Heart left ventricle (tissue), 16 donors: ENCODE results near the gene GMPPA. TPM values are rescaled to one million over a fixed set of nuclear protein-coding genes. Genes with fewer than 3 reads are reported as not detected.

ENCODE experiments used
- ATAC-seq, 4 donors: fragments of 200-7000 bp; cut with Tn5 transposase; one replicate each; pipeline ENCODE4 v1.9.1; 2020 to 2022; ENCODE audit warnings: moderate library complexity in 4 of 4, mild to moderate bottlenecking in 3 of 4, moderate number of reproducible peaks in 1 of 4
- DNase-seq, 5 donors: peaks; one replicate each; pipeline ENCODE4 v3.0.0-alpha.2; 2020
- H3K27ac ChIP-seq, 12 donors: fragments of 200-600 bp; sonication (generic) in 4 of 12; one replicate each; pipeline versions ENCODE4 v1.5.0 to v1.8.0; 2016 to 2022; ENCODE audit warnings: mild to moderate bottlenecking in 2 of 12
- H3K27me3 ChIP-seq, 9 donors: fragments of 200-600 bp; sonication (generic) in 2 of 9; one replicate each; pipeline versions ENCODE4 v1.5.1 to v1.8.0; 2016 to 2022; ENCODE audit warnings: mild to moderate bottlenecking in 3 of 9
- H3K36me3 ChIP-seq, 9 donors: fragments of 200-600 bp; sonication (generic) in 2 of 9; one replicate each; pipeline versions ENCODE4 v1.5.0 to v1.8.0; 2018 to 2022; ENCODE audit warnings: mild to moderate bottlenecking in 2 of 9
- H3K4me1 ChIP-seq, 12 donors: fragments of 200-600 bp; sonication (generic) in 4 of 12; one replicate each; pipeline versions ENCODE4 v1.5.0 to v1.8.0; 2016 to 2022; ENCODE audit warnings: mild to moderate bottlenecking in 3 of 12
- H3K4me3 ChIP-seq, 12 donors: fragments of 200-600 bp; sonication (generic) in 4 of 12; one replicate each; pipeline versions ENCODE4 v1.5.0 to v1.8.0; 2017 to 2022; ENCODE audit warnings: mild to moderate bottlenecking in 9 of 12, moderate library complexity in 4 of 12
- H3K9me3 ChIP-seq, 12 donors: fragments of 200-600 bp; sonication (generic) in 4 of 12; one replicate each; pipeline versions ENCODE4 v1.5.0 to v1.8.0; 2016 to 2022; ENCODE audit warnings: mild to moderate bottlenecking in 1 of 12
- CTCF ChIP-seq, 12 donors: fragments of 200-600 bp; sonication (generic) in 4 of 12; IDR thresholded peaks; one replicate each; pipeline versions ENCODE4 v1.5.0 to v1.8.0; 2018 to 2022; ENCODE audit warnings: antibody characterized with exemption in 12 of 12, mild to moderate bottlenecking in 5 of 12
- POLR2A ChIP-seq, 2 donors: fragments of 450-650 bp; IDR thresholded peaks; one replicate each; pipeline ENCODE4 v1.6.1; 2017; ENCODE audit warnings: antibody characterized with exemption in 2 of 2, mild to moderate bottlenecking in 2 of 2, moderate library complexity in 2 of 2
- WGBS, 4 donors: extraction: QIAGEN DNeasy Blood & Tissue Kit in 2 of 4; methylation state at CpG; one replicate each; pipeline versions ENCODE4 v1.1.5 to v1.1.7; 2013 to 2018; 5-methylcytosine and 5-hydroxymethylcytosine counted together
- intact Hi-C, 10 donors: fragments of 100-400 bp; cut with DNase I; formaldehyde crosslinking; loops; one replicate each; pipeline versions ENCODE4 v1.11.1 to v1.14.2; 2022
- polyA plus RNA-seq, 2 donors: library from polyadenylated mRNA; stranded (reverse); fragments of 200-250 nt; gene quantifications; one replicate each; pipeline ENCODE4 v1.2.3, GENCODE V29; 2013
- total RNA-seq, 9 donors: library from RNA; depleted of rRNA in 2 of 9; stranded (reverse); fragments of >200 nt in 2 of 9; fragmentation: NEBNext Ultra II Directional in 3 of 9; extraction: Animal tissue kit (Norgen Biotek cat#: 25700) in 3 of 9; gene quantifications; one replicate each; pipeline versions ENCODE4 v1.1.0 to v1.2.4, GENCODE V29; 2016 to 2023
- donor health status: ischemic (EF 13 %, LVEDD 7.1; RV severe dilation, severe dysfunction).
- donor health status: healthy with polysubstance abuse.
- donor health status: DM: no; HTN: yes; CAD: no.
- donor health status: DM: no; HTN: no; CAD: no.
- donor health status: ischemic (EF 25% LVEDD 6.9; RV normal size, moderate dysfunction).
- donor health status: ischemic (EF 25% LVEDD 5.7; RV mildly dilated, moderate dysfunction).
- donor health status: healthy.
- donor health status: DM: yes; HTN: yes; CAD: no.
- donor health status: ischemic (EF 35%, LVEDD 5.7; RV mildly dilated, moderate dysfunction).
- donor health status: nonischemic (EF 11% LVEDD 7.7; RV severe dilation, severe dysfunction).
- donor health status: DM: yes; HTN: yes; CAD: no.
- donor health status: PGD.
- donor health status: ischemic (EF 29% LVEDD 5.4; RV normal size, mild dysfunction).
- donor health status: nonischemic (EF 23%, LVEDD 6.1; RV moderate dilation, normal function).

GMPPA gene
- total and polyA plus RNA-seq, 11 donors = 15.8 to 35.5 (median 20.1) TPM

- 77 to 84% (median 81%) methylated on average over 18 to 22 of the region's 22 CpGs for WGBS, 4 donors
- DNase-seq = peak in 1 of 5 donors; percentile 55
- Histone ChIP-seq H3K27me3 (no peaks in the 10 kb centered on the region), H3K4me3 (no peak overlapping the region), H3K4me1 (peaks cover 0 to 63% (median 9%) of the 10 kb centered on the region in 12 donors), H3K36me3 (peaks cover 0 to 30% (median 0%) of the 10 kb centered on the region in 9 donors), H3K27ac (peak overlapping the region in 6 of 12 donors; percentile 33 to 82 (median 64)), H3K9me3 (no peaks in the 10 kb centered on the region)
- TF ChIP-seq POLR2A (IDR thresholded peaks at IDR 0.05) = no peak
- no peak for TF ChIP-seq CTCF (IDR thresholded peaks at IDR 0.05)
- intact Hi-C loops = loop anchor here in 2 of 10 donors (2.0 to 10.0 kb wide), 2 partner anchors 27 to 67 kb away; no protein-coding TSS in a partner anchor
- no peak for ATAC-seq
Measured at GRCh38 chr2:219471476-219472371, 27.0 kb upstream of the GMPPA start.

GRCh38 chr2:219472629-219473187, 26.0 kb upstream of the GMPPA start:
- intact Hi-C loops = loop anchor here in 1 of 10 donors (10.0 kb wide), 1 partner anchor 68 kb away; no protein-coding TSS in a partner anchor
- DNase-seq (peak in 1 of 5 donors; percentile 59), ATAC-seq (no peak)
- Histone ChIP-seq H3K36me3 (peaks cover 0 to 27% (median 0%) of the 10 kb centered on the region in 9 donors), H3K27me3 (no peaks in the 10 kb centered on the region), H3K4me1 (peaks cover 0 to 58% (median 8%) of the 10 kb centered on the region in 12 donors), H3K4me3 (no peak overlapping the region), H3K27ac (peak overlapping the region in 3 of 12 donors; percentile 38 to 72 (median 59)), H3K9me3 (no peaks in the 10 kb centered on the region)
- no peak for TF ChIP-seq CTCF (IDR thresholded peaks at IDR 0.05)
- TF ChIP-seq POLR2A (IDR thresholded peaks at IDR 0.05) = no peak
- WGBS, 4 donors = 61 to 79% (median 75%) methylated on average over 6 to 12 of the region's 12 CpGs

- peak overlapping the region in 4 of 12 donors; percentile 7 to 72 (median 40) for H3K27ac ChIP-seq
- intact Hi-C loops = loop anchor here in 1 of 10 donors (10.0 kb wide), 1 partner anchor 69 kb away; no protein-coding TSS in a partner anchor
- H3K27me3 ChIP-seq = no peaks in the 10 kb centered on the region
- TF ChIP-seq POLR2A (IDR thresholded peaks at IDR 0.05) (no peak), CTCF (IDR thresholded peaks at IDR 0.05) (no peak)
- DNase-seq = no peak
- no peak for ATAC-seq
- peaks cover 0 to 31% (median 3%) of the 10 kb centered on the region in 9 donors for H3K36me3 ChIP-seq
- WGBS, 4 donors = 66 to 81% (median 73%) methylated on average over 7 to 18 of the region's 18 CpGs
- no peaks in the 10 kb centered on the region for H3K9me3 ChIP-seq
- H3K4me3 ChIP-seq = no peak overlapping the region
- H3K4me1 ChIP-seq = peaks cover 0 to 56% (median 8%) of the 10 kb centered on the region in 12 donors
Measured at GRCh38 chr2:219473511-219473910, 25.2 kb upstream of the GMPPA start.
